Karpas-422 (cell line): Measurements from ENCODE around the gene P2RY6. TPM values are rescaled to one million over a fixed set of nuclear protein-coding genes. Genes with fewer than 3 reads are reported as not detected.

Experiments used
- total RNA-seq: library from RNA; depleted of rRNA; stranded (reverse); fragments of >200 nt; shearing (Covaris generic); gene quantifications from 2 replicates; pipeline ENCODE4 v1.2.3, GENCODE V29; 2014; ENCODE audit warnings: low replicate concordance; rRNA removed

The P2RY6 gene
- total RNA-seq, 1 experiment from 2014 or later: not detected

Other genes with a start within 250 kb of the P2RY6 start
- 41.1 and 48.2 TPM in 2 replicates for gene FCHSD2, start 130.0 kb upstream of the P2RY6 start, total RNA-seq
- not detected in 2 replicates for gene P2RY2, start 54.1 kb upstream of the P2RY6 start, total RNA-seq
- 0.11 TPM in 1 of 2 replicates, not detected in the other for gene ARHGEF17, start 35.9 kb downstream of the P2RY6 start, total RNA-seq
- gene RELT, start 104.1 kb downstream of the P2RY6 start, total RNA-seq: 21.7 and 54.2 TPM in 2 replicates